K562 (cell line): Measurements from ENCODE around the gene ALKBH3. TPM values are rescaled to one million over a fixed set of nuclear protein-coding genes. Genes with fewer than 3 reads are reported as not detected.

Experiments used
- SMC3 ChIP-seq: conservative IDR thresholded peaks from 2 replicates; pipeline ENCODE4 v1.6.1; 2011; ENCODE audit warnings: low read depth, low read length, improper control_type of control experiment; ENCODE audit not compliant: insufficient read depth
- polyA plus RNA-seq, 8 experiments: library from polyadenylated mRNA; depleted of rRNA in 4 of 8; stranded (reverse) in 5 of 8; unstranded in 3 of 8; fragments of >200 nt; fragmentation: Nextera tagmentation in 2 of 8; fragmentation: Illumina TruSeq in 1 of 8; extraction: Ambion mirVana in 2 of 8; extraction: Trizol in 1 of 8; gene quantifications; 2 replicates each; pipeline versions ENCODE4 v1.2.1 to v1.2.3, GENCODE V29; 2011 to 2014; ENCODE audit warnings: inconsistent platforms in 1 of 8, missing spikeins in 1 of 8
- total RNA-seq, 7 experiments: library from RNA; depleted of rRNA in 6 of 7; stranded (reverse); fragments of >200 nt in 6 of 7; fragmentation: Illumina TruSeq in 2 of 7; extraction: Trizol in 2 of 7; gene quantifications; 2 replicates each; pipeline versions ENCODE4 v1.2.1 to v1.2.3, GENCODE V29; 2011 to 2021; ENCODE audit warnings: low replicate concordance in 1 of 7
- TF ChIP-seq, protein P1 (sequence below): fragments of 250-450 bp; sonication (Bioruptor Pico); IDR thresholded peaks from 2 replicates; pipeline ENCODE4 v1.5.0; 2021; ENCODE audit warnings: mild to moderate bottlenecking, borderline replicate concordance
- TF ChIP-seq, protein P2 (sequence below): fragments of 450-650 bp; formaldehyde crosslinking; conservative IDR thresholded peaks from 2 replicates; pipeline ENCODE4 v1.4.0; 2022; ENCODE audit warnings: mild to moderate bottlenecking, missing genetic modification characterization
- TF ChIP-seq, protein P3 (sequence below), 3 experiments: IDR thresholded peaks in 2 of 3; conservative IDR thresholded peaks in 1 of 3; 2 replicates each; pipeline ENCODE4 v1.5.1; 2011 to 2012; ENCODE audit warnings: low read length in 3 of 3, mild to moderate bottlenecking in 3 of 3, control low read depth in 2 of 3, improper control_type of control experiment in 1 of 3, inconsistent platforms in 1 of 3, low read depth in 1 of 3, mixed read lengths in 1 of 3, moderate library complexity in 1 of 3; ENCODE audit not compliant: insufficient read depth in 2 of 3
- TF ChIP-seq, protein P4 (sequence below): fragments of 450-650 bp; formaldehyde crosslinking; IDR thresholded peaks from 2 replicates; pipeline ENCODE4 v1.4.0; 2020; ENCODE audit warnings: mild to moderate bottlenecking, moderate library complexity

ALKBH3 gene
- total and polyA plus RNA-seq, 9 of the 15 experiments (the other 6 are each of a cell fraction or from before 2014, with no cell fraction given): 16.0 to 49.9 (median 36.5) TPM

DNA sequence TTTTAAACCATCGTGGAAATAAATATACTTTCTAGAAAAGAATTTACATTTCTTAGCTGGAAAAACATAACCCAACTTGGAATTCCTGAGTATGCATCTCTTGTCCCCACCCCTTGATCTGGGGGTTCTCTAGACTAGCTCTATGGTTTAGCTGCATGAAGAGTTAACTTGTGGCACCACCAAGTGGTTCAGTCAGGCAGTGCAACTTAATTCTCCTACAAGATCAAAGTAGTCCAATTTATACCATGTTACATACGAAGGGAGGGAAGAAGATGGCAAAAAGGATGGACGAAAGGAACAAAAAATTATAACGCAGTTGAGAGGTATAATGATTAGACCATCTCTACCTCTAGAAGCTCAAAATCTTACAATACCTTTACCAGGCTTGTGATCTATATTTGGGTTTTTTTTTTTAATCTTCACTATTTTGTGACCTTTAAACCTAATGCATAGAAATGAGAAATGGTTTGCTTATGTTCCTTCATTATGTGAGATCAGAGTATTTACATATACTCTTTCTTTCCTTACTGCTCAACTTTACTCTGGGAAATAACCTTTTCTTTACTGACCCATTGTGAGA, 28.5 kb upstream of the ALKBH3 start (continued):
- TF ChIP-seq, protein P1, sequence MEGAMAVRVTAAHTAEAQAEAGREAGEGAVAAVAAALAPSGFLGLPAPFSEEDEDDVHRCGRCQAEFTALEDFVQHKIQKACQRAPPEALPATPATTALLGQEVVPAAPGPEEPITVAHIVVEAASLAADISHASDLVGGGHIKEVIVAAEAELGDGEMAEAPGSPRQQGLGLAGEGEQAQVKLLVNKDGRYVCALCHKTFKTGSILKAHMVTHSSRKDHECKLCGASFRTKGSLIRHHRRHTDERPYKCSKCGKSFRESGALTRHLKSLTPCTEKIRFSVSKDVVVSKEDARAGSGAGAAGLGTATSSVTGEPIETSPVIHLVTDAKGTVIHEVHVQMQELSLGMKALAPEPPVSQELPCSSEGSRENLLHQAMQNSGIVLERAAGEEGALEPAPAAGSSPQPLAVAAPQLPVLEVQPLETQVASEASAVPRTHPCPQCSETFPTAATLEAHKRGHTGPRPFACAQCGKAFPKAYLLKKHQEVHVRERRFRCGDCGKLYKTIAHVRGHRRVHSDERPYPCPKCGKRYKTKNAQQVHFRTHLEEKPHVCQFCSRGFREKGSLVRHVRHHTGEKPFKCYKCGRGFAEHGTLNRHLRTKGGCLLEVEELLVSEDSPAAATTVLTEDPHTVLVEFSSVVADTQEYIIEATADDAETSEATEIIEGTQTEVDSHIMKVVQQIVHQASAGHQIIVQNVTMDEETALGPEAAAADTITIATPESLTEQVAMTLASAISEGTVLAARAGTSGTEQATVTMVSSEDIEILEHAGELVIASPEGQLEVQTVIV: no peak
- TF ChIP-seq, protein P2, sequence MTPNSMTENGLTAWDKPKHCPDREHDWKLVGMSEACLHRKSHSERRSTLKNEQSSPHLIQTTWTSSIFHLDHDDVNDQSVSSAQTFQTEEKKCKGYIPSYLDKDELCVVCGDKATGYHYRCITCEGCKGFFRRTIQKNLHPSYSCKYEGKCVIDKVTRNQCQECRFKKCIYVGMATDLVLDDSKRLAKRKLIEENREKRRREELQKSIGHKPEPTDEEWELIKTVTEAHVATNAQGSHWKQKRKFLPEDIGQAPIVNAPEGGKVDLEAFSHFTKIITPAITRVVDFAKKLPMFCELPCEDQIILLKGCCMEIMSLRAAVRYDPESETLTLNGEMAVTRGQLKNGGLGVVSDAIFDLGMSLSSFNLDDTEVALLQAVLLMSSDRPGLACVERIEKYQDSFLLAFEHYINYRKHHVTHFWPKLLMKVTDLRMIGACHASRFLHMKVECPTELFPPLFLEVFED (CRISPR knock-in tag): no peak
- TF ChIP-seq SMC3: peak; percentile 84
- TF ChIP-seq, protein P3, sequence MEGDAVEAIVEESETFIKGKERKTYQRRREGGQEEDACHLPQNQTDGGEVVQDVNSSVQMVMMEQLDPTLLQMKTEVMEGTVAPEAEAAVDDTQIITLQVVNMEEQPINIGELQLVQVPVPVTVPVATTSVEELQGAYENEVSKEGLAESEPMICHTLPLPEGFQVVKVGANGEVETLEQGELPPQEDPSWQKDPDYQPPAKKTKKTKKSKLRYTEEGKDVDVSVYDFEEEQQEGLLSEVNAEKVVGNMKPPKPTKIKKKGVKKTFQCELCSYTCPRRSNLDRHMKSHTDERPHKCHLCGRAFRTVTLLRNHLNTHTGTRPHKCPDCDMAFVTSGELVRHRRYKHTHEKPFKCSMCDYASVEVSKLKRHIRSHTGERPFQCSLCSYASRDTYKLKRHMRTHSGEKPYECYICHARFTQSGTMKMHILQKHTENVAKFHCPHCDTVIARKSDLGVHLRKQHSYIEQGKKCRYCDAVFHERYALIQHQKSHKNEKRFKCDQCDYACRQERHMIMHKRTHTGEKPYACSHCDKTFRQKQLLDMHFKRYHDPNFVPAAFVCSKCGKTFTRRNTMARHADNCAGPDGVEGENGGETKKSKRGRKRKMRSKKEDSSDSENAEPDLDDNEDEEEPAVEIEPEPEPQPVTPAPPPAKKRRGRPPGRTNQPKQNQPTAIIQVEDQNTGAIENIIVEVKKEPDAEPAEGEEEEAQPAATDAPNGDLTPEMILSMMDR (IDR thresholded peaks at IDR 0.05 in 2 of 3, conservative IDR thresholded peaks at IDR 0.05 in 1 of 3; ENCODE audit: insufficient read depth in 2 of 3, low read depth in 1 of 3, low read length in 3 of 3): peak; percentile 72 to 84 (median 75)
- TF ChIP-seq, protein P4, sequence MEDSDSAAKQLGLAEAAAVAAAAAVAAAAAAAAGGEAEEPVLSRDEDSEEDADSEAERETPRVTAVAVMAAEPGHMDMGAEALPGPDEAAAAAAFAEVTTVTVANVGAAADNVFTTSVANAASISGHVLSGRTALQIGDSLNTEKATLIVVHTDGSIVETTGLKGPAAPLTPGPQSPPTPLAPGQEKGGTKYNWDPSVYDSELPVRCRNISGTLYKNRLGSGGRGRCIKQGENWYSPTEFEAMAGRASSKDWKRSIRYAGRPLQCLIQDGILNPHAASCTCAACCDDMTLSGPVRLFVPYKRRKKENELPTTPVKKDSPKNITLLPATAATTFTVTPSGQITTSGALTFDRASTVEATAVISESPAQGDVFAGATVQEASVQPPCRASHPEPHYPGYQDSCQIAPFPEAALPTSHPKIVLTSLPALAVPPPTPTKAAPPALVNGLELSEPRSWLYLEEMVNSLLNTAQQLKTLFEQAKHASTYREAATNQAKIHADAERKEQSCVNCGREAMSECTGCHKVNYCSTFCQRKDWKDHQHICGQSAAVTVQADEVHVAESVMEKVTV (CRISPR knock-in tag): peak; percentile 78
- TF ChIP-seq, all 486 proteins: peak for 8
